Smooth muscle cell of trachea (primary cell): ENCODE data around the gene FAM20B. TPM values are rescaled to one million over a fixed set of nuclear protein-coding genes. Genes with fewer than 3 reads are reported as not detected.

Source experiments
- total RNA-seq: library from RNA; depleted of rRNA; stranded (reverse); fragments of >200 nt; gene quantifications from 2 replicates; pipeline ENCODE4 v1.2.1, GENCODE V29; 2014

The FAM20B gene, protein sequence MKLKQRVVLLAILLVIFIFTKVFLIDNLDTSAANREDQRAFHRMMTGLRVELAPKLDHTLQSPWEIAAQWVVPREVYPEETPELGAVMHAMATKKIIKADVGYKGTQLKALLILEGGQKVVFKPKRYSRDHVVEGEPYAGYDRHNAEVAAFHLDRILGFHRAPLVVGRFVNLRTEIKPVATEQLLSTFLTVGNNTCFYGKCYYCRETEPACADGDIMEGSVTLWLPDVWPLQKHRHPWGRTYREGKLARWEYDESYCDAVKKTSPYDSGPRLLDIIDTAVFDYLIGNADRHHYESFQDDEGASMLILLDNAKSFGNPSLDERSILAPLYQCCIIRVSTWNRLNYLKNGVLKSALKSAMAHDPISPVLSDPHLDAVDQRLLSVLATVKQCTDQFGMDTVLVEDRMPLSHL
- total RNA-seq = 51.9 and 54.6 TPM in 2 replicates

DNA sequence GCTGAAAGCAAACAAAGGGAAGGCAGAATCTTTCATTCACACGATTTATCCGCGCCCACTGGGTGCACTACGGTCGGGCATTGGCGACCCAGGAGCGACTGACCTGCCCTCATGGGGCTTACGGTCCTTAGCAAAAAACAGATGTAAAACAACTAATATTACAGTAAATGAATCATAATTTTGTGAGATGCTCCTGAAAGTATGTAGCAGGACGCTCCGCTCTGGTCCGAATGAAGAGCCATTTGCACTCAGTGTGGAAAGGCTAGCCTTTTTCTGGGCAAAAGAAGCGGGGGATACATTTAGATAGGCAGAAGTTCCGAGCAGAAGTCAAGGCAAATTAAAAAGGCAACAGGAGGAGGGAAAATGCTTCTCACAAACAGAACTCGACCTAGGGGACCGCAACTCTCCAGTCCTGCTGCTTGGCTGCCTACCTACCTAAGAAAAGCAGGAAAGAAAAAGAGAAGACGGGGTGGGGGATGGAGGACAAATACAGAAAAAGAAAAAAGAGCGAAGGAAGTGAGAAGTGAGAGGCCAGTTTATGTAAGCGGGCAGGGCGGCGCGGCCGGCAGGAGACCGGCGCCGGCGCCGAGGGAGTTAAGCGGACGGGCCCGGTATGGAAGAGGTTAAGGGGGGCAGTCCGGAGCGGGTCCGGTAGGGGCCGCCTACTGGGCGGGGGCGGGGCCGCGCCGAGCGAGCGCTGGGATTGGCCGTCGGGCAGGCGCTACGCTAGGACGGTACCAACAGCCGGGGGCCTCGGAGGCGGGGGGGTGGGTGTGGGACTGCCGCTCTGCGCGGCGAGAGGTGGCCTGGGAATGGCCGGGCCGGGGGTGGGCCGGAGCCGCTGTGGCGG, at the start of gene FAM20B:
TSS of gene FAM20B (plus strand) at position 770 of the 850 bp plus-strand sequence. CDS start 17,954 bp downstream, outside the sequence.

GRCh38 chr1:179081687-179082332, 56.1 kb downstream of the FAM20B start, which contains the start of gene TOR3A:
Gene TOR3A, plus strand, starts transcription at chr1:179082070. Its CDS starts 59 bp downstream, at chr1:179082129.

Other genes with a start within 250 kb of the FAM20B start
- 1.8 and 8.1 TPM in 2 replicates for gene ANGPTL1, start 154.8 kb upstream of the FAM20B start, total RNA-seq
- gene TOR3A, start 56.2 kb downstream of the FAM20B start, total RNA-seq = 50.9 and 70.6 TPM in 2 replicates
- gene ABL2, start 203.8 kb downstream of the FAM20B start, total RNA-seq = 37.7 and 45.8 TPM in 2 replicates